Chondrocyte (in vitro differentiated cells): Measurements from ENCODE around the gene FAM13A. TPM values are rescaled to one million over a fixed set of nuclear protein-coding genes. Genes with fewer than 3 reads are reported as not detected.

Experiments
- DNase-seq: peaks from one replicate; pipeline ENCODE4 v3.0.0; 2021; ENCODE audit warnings: mixed read lengths, low spot score
- H3K27ac Mint-ChIP-seq: one replicate; pipeline ENCODE4 v1.8.0; 2021; ENCODE audit warnings: mild to moderate bottlenecking, moderate library complexity, mixed read lengths; ENCODE audit not compliant: unreplicated experiment
- H3K27me3 Mint-ChIP-seq: 2 replicates; pipeline ENCODE4 v1.8.0; 2021; ENCODE audit warnings: low read depth, mixed read lengths
- H3K36me3 Mint-ChIP-seq: 2 replicates; pipeline ENCODE4 v1.8.0; 2021; ENCODE audit warnings: low read depth, mixed read lengths
- H3K4me1 Mint-ChIP-seq: 2 replicates; pipeline ENCODE4 v1.8.0; 2021; ENCODE audit warnings: low read depth, mild to moderate bottlenecking, mixed read lengths
- H3K4me3 Mint-ChIP-seq: one replicate; pipeline ENCODE4 v1.8.0; 2021; ENCODE audit warnings: mild to moderate bottlenecking, moderate library complexity, mixed read lengths; ENCODE audit not compliant: unreplicated experiment
- H3K9me3 Mint-ChIP-seq: 2 replicates; pipeline ENCODE4 v1.8.0; 2021; ENCODE audit warnings: low read depth, mixed read lengths
- CTCF ChIP-seq: fragments of 200-600 bp; sonication (generic); IDR thresholded peaks from 2 replicates; pipeline ENCODE4 v1.5.0; 2021; ENCODE audit warnings: antibody characterized with exemption, mild to moderate bottlenecking, moderate library complexity
- total RNA-seq: library from RNA; stranded (reverse); gene quantifications from 3 replicates; pipeline ENCODE4 v1.2.1, GENCODE V29; 2021

The FAM13A gene
- total RNA-seq, 1 donor from 2014 or later: 10.5 TPM

GRCh38 chr4:88745175-88745574 is 311.8 kb downstream of the FAM13A start:
- H3K4me1 Mint-ChIP-seq: peaks cover 55% of the 10 kb centered on the region
- H3K27ac Mint-ChIP-seq: no peak overlapping the region
- no peak for DNase-seq
- no peaks in the 10 kb centered on the region for H3K9me3 Mint-ChIP-seq
- no peaks in the 10 kb centered on the region for H3K27me3 Mint-ChIP-seq
- peaks cover 19% of the 10 kb centered on the region for H3K36me3 Mint-ChIP-seq
- no peak for TF ChIP-seq CTCF
- no peak overlapping the region for H3K4me3 Mint-ChIP-seq

GRCh38 chr4:88744609-88745008 is 312.4 kb downstream of the FAM13A start:
- no peaks in the 10 kb centered on the region for H3K27me3 Mint-ChIP-seq
- H3K9me3 Mint-ChIP-seq: no peaks in the 10 kb centered on the region
- H3K36me3 Mint-ChIP-seq: peaks cover 16% of the 10 kb centered on the region
- H3K4me3 Mint-ChIP-seq: no peak overlapping the region
- no peak for TF ChIP-seq CTCF
- H3K27ac Mint-ChIP-seq: peak overlapping the region; percentile 82
- H3K4me1 Mint-ChIP-seq: peaks cover 60% of the 10 kb centered on the region
- no peak for DNase-seq

- no peak for TF ChIP-seq CTCF
- Mint-ChIP-seq H3K27ac (peak overlapping the region; percentile 82), H3K4me1 (peaks cover 60% of the 10 kb centered on the region), H3K9me3 (no peaks in the 10 kb centered on the region), H3K27me3 (no peaks in the 10 kb centered on the region), H3K4me3 (no peak overlapping the region), H3K36me3 (peaks cover 9% of the 10 kb centered on the region)
- no peak for DNase-seq
Observed at GRCh38 chr4:88743696-88744095, 313.3 kb downstream of the FAM13A start.

GRCh38 chr4:88742561-88742960 is 314.4 kb downstream of the FAM13A start:
- Mint-ChIP-seq H3K36me3 (peaks cover 10% of the 10 kb centered on the region), H3K27ac (no peak overlapping the region), H3K4me3 (no peak overlapping the region), H3K4me1 (peaks cover 67% of the 10 kb centered on the region), H3K9me3 (no peaks in the 10 kb centered on the region), H3K27me3 (no peaks in the 10 kb centered on the region)
- no peak for DNase-seq
- TF ChIP-seq CTCF: no peak

- Mint-ChIP-seq H3K36me3 (peaks cover 8% of the 10 kb centered on the region), H3K4me1 (peaks cover 44% of the 10 kb centered on the region), H3K9me3 (no peaks in the 10 kb centered on the region), H3K27me3 (no peaks in the 10 kb centered on the region), H3K4me3 (no peak overlapping the region), H3K27ac (no peak overlapping the region)
- no peak for TF ChIP-seq CTCF
- DNase-seq: no peak
Observed at GRCh38 chr4:88738180-88738579, 318.8 kb downstream of the FAM13A start.
